ENCODE results near the gene CAPN5.

- TF ChIP-seq EZH2 (IDR thresholded peaks at IDR 0.05; ENCODE audit: borderline replicate concordance) (no peak), CTCF (IDR thresholded peaks at IDR 0.05; ENCODE audit: poor library complexity) (no peak)
Measured at GRCh38 chr11:77094841-77095365, 28.1 kb downstream of the CAPN5 start.
